ENCODE measurements around the gene SLC17A7. TPM values are rescaled to one million over a fixed set of nuclear protein-coding genes. Genes with fewer than 3 reads are reported as not detected.

Gene SLC17A7
- total and polyA plus RNA-seq, 9 of the 15 experiments (the other 6 are each of a cell fraction or from before 2014, with no cell fraction given) = 1.1 to 15.7 (median 2.4) TPM

DNA sequence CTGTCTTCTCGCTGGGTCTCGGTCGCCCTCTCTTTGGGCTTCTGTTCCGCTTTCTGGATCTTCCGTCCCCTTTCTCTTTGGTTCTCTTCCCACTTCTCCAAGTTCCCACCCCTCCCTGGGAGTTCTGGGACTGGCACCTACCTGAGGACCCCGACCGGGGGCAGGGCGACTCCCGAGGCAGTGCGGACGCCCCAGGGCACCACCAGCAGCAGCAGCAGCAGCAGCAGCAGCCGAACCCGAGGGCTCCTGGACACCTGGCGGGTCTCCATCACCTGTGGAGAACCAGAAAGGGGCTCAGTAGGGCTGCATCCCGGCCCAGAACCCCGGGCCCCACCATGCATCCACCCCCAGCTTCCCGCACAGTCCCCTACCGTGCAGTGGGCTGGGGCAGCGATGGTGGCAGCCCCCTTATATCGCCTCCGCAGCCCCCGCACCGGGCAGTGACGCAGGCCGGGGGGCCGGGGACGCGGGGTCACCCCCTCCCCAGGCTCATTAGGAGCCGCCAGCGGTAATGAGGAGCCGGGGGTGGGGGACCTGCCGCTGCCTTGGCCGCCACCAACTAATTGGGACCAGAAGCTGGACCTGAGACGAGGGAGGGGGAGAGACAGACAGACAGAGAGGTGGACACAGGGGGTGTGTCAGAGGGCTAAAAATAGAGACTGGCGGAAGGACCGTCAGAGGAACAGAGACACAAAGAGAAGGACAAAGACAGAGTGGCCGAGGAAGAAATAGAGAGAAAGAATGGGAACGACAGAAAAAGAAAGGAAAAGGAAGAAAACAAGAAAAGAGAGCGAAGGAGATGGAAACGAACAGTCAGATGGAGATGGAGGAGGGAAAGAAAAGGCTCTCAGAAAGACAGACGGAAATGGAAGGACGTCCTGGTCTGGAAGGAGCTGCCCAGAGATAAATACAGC is 18.0 kb downstream of the SLC17A7 start, which contains the start of gene PTH2 (continued):
- TF ChIP-seq, protein P1, sequence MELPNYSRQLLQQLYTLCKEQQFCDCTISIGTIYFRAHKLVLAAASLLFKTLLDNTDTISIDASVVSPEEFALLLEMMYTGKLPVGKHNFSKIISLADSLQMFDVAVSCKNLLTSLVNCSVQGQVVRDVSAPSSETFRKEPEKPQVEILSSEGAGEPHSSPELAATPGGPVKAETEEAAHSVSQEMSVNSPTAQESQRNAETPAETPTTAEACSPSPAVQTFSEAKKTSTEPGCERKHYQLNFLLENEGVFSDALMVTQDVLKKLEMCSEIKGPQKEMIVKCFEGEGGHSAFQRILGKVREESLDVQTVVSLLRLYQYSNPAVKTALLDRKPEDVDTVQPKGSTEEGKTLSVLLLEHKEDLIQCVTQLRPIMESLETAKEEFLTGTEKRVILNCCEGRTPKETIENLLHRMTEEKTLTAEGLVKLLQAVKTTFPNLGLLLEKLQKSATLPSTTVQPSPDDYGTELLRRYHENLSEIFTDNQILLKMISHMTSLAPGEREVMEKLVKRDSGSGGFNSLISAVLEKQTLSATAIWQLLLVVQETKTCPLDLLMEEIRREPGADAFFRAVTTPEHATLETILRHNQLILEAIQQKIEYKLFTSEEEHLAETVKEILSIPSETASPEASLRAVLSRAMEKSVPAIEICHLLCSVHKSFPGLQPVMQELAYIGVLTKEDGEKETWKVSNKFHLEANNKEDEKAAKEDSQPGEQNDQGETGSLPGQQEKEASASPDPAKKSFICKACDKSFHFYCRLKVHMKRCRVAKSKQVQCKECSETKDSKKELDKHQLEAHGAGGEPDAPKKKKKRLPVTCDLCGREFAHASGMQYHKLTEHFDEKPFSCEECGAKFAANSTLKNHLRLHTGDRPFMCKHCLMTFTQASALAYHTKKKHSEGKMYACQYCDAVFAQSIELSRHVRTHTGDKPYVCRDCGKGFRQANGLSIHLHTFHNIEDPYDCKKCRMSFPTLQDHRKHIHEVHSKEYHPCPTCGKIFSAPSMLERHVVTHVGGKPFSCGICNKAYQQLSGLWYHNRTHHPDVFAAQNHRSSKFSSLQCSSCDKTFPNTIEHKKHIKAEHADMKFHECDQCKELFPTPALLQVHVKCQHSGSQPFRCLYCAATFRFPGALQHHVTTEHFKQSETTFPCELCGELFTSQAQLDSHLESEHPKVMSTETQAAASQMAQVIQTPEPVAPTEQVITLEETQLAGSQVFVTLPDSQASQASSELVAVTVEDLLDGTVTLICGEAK (IDR thresholded peaks at IDR 0.05) = peak; percentile 56; the same call in 1 of the 2 replicates
- TF ChIP-seq, protein P1 (CRISPR knock-in tag; IDR thresholded peaks at IDR 0.05) = no peak
- TF ChIP-seq OTX1 (CRISPR knock-in tag; IDR thresholded peaks at IDR 0.05) (0 out of 2 replicates have a peak, but pooled peaks have one; percentile 50), PHF20 (IDR thresholded peaks at IDR 0.05; ENCODE audit: partially characterized antibody) (peak; percentile 47), IFI16 (CRISPR knock-in tag; IDR thresholded peaks at IDR 0.05) (no peak), FOXM1 (IDR thresholded peaks at IDR 0.05; ENCODE audit: low read depth) (no peak), FOXM1 (CRISPR knock-in tag; IDR thresholded peaks at IDR 0.05; ENCODE audit: low read depth) (no peak), ZBED1 (IDR thresholded peaks at IDR 0.05) (no peak), LARP7 (IDR thresholded peaks at IDR 0.05) (peak; percentile 74; the same call in 1 of the 2 replicates), DPF2 (IDR thresholded peaks at IDR 0.05) (peak; percentile 69), NBN (IDR thresholded peaks at IDR 0.05; ENCODE audit: low read depth) (0 out of 2 replicates have a peak, but pooled peaks have one; percentile 69), BCOR (IDR thresholded peaks at IDR 0.05) (peak; percentile 73), MEF2A (IDR thresholded peaks at IDR 0.05; ENCODE audit: control insufficient read depth, low read depth, low read length) (peak; percentile 89), SMARCE1 (IDR thresholded peaks at IDR 0.05) (0 out of 2 replicates have a peak, but pooled peaks have one; percentile 35), ETV1 (tag; conservative IDR thresholded peaks at IDR 0.05; ENCODE audit: low read depth) (peak; percentile 22; the same call in 1 of the 2 replicates)
- TF ChIP-seq, protein P2, sequence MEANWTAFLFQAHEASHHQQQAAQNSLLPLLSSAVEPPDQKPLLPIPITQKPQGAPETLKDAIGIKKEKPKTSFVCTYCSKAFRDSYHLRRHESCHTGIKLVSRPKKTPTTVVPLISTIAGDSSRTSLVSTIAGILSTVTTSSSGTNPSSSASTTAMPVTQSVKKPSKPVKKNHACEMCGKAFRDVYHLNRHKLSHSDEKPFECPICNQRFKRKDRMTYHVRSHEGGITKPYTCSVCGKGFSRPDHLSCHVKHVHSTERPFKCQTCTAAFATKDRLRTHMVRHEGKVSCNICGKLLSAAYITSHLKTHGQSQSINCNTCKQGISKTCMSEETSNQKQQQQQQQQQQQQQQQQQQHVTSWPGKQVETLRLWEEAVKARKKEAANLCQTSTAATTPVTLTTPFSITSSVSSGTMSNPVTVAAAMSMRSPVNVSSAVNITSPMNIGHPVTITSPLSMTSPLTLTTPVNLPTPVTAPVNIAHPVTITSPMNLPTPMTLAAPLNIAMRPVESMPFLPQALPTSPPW (CRISPR knock-in tag; IDR thresholded peaks at IDR 0.05) = no peak
- TF ChIP-seq, protein P3, sequence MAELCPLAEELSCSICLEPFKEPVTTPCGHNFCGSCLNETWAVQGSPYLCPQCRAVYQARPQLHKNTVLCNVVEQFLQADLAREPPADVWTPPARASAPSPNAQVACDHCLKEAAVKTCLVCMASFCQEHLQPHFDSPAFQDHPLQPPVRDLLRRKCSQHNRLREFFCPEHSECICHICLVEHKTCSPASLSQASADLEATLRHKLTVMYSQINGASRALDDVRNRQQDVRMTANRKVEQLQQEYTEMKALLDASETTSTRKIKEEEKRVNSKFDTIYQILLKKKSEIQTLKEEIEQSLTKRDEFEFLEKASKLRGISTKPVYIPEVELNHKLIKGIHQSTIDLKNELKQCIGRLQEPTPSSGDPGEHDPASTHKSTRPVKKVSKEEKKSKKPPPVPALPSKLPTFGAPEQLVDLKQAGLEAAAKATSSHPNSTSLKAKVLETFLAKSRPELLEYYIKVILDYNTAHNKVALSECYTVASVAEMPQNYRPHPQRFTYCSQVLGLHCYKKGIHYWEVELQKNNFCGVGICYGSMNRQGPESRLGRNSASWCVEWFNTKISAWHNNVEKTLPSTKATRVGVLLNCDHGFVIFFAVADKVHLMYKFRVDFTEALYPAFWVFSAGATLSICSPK (IDR thresholded peaks at IDR 0.05; ENCODE audit: borderline replicate concordance) = 0 out of 2 replicates have a peak, but pooled peaks have one; percentile 32
